HG02840 (cell line): Measurements from ENCODE around the gene ZNF441.
"Not testable (repeated sequence)": the region's sequence is repeated elsewhere in the genome, so short reads cannot be mapped to it uniquely, and the experiment has no call there.

Source experiments
- ATAC-seq: cut with Tn5 transposase; IDR thresholded peaks from one replicate; pipeline ENCODE4 v1.9.1; 2021; ENCODE audit warnings: mild to moderate bottlenecking, moderate library complexity, moderate number of reproducible peaks; ENCODE audit not compliant: unreplicated experiment, low FRiP score

Gene ZNF441

DNA sequence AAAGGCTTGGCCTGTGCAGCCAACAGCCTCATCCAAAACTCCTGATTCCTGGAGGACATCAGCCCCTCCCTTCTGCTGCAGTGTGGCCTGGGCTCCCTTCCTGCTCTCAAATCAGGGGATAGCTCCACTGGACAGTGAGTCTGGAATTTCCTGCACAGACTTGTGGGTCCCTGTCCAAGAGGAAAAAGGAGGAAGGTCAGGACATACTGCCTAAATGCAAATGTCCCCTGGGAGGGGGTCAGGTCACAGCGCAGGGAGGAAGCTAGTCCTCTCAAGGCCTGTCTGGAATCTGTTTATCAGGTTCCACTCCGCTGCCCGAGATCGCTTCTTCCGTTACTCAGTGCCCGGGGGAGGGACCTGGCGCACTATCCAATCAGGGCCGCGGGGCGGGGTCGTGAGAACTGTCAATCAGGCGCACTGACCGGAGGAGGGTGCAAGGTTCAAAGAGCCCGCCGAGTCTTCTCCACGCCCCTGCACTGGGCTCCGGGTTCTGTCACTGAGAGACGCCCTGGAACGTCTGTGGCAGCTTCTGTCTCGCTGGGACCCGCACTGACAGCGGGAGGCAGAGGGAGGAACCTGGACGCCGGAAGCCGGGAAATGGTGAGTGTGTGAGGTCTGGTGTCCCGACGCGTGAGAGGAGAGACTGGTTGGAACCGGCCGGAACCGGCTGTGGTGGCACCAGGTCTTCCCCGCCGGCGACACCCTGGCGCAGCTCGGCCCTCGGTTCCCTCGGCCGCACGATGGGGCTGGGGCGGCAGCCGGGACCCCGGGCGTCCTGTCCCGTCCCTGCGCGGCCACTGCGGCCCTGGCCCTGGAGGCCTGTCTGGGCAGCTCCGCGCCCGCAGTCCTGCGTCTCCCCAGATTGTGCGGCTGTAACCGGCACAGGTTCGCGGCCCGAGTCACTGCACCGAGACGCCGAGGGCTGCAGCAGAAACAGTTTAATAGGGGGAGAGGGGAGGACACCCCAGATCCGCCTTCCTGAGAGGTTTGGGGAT is at the start of gene ZNF441:
Gene ZNF441 (plus strand): TSS at position 404 of the 995 bp plus-strand sequence. CDS start 194 bp downstream, at position 598.
- peak; percentile 88 for ATAC-seq

DNA sequence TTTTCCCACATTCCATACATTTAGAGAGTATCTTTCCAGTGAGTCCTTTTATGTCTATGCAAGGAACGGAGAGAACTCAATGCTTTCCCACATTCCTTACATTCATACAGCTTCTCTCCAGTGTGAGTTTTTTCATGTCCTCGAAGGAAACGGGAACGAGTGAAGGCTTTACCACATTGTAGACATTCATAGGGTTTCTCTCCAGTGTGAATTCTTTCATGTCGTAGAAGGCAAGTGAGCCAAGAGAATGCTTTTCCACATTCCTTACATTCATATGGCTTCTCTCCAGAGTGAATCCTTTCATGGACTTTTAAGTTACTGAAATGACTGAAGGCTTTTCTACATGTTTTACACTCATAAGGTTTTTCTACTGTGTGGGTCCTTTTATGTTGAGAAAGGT is 45.1 kb upstream of the ZNF441 start:
- no peak for ATAC-seq

DNA sequence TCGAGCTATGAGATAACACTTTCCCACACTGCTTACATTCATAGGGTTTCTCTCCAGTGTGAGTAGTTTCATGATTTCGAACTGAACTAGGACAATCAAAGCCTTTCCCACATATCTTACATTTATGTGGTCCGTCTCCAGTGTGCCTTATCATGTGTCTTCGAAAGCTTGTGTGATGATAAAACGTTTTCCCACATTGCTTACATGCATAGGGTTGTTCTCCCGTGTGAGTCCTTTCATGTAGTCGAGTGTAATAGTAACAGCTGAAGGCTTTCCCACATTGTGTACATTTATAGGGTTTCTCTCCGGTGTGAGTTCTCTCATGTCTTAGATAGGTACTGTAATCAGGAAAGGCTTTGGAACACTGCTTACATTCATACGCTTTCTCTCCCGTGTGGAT is 44.4 kb upstream of the ZNF441 start:
- ATAC-seq = no peak

DNA sequence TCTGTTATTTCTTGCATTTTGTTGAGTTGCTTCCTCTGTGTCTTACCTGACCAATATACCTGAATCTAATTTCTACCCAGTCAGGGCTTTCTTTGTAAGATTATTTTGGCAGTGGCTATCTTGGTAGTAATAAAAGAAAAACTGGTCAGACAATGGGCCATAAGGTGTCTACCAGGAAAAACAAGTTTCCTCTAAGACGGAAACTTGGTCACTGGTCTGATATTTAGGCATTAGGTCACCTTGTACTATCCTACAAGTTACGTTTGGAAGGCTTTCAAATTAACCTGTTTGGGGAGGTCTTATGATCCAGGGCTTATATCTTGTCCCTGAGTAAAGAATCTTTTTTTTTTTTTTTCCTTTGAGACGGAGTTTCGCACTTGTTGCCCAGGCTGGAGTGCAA is 37.2 kb upstream of the ZNF441 start:
- no peak for ATAC-seq

DNA sequence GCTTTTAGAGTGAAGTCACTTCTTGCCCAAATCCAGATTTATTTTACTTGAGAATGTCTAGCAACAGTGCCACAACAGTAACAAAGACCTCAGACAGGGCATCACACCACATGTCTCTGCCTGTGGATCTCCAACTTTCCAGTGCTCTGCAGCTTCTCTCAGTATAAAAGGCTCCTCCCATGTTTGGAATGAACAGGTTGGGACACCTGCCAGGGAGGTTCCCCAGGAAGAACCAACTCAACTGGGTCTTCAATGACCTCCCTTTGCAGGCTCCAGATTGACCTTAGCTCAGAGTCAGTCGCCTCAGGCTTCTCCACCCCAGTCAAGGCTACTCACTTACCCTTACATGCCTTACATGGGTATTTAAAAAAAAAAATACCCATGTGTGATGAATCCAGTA is 31.4 kb upstream of the ZNF441 start:
- ATAC-seq = no peak

DNA sequence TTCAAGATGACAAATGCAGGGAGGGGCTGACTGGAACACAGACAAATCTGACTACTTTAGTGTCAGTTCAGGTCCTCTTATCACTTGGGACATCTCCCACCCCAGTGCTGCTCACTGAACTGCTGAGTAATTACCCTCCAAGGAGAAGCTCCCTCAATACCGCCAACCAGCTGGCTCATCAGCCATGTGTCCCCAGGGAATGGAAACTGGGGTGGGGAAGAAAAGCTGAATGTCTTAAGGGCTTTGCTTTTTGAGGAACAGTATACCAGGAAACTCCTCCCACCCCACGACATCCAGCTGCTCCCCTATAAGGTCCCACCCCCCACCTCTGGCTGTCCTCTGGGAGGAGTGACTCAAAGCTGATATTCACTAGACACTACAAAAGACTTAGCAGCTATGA is 30.1 kb upstream of the ZNF441 start:
- no peak for ATAC-seq

DNA sequence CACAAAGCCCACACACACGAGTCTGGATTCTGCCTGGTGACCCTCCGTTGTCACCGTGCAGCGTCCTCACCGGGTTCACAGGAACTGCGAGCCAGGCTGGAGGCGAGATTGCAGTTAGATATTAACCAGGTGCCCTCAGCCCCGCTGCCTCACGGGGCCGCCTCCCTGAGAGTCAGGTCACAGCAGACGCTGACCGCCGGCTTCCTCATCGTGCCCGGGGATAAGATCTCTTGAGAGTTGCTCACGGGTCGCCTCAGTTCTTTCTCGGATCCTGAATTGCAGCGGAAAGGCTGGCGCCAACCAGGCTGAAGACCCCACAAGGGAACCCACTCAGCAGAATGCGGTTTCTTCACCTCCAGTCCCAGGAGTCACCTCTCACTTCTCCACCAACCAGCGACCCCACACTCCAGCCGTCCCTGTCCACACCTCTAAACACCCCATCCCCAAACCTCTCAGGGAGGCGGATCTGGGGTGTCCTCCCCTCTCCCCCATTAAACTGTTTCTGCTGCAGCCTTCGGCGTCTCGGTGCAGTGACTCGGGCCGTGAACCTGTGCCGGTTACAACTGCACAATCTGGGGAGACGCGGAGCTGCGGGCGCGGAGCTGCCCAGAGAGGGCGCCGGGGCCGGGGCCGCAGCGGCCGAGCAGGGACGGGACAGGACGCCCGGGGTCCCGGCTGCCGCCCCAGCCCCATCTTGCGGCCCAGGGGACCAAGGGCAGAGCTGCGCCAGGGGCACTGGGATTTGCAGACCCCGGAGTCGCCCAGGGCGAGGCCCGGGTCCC is 28.6 kb upstream of the ZNF441 start:
- peak; percentile 32 for ATAC-seq

DNA sequence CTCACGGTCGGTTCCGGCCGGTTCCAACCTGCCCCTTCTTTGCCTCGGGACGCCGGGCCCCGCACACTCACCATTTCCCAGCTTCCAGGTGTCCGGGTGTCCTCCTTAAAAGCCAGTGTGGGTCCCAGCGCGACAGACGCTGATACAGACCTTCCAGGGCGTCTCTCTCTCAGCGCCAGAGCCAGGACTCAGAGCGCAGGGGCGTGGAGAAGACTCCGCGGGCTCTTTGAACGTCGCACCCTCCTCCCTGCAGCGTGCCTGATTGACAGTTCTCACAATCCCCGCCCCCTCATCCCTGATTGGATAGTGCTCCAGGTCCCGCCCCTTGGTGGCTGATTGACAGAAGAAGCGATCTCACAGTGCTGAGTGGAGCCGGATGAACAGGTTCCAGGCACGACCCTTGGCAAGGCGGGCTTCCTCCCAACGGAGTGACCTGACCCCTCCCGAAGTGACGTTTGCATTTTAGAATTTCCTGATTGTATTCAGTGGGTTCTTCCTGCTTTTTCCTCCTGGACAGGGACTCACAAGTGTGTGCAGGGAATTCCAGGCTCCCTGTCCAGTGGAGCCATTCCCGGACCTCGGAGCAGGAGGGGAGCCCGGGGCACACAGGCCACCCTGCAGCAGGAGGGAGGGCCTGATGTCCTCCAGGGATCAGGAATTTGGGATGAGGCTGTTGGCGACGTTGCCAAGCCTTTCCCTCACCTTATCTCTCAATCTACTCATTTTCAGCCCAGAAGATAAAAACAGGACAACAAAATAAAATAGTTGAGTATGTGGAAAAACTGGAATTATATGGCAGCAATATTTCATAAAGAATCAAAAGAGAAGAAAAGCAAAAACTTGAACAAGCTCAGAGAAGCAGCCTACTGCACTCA is 27.8 kb upstream of the ZNF441 start, which contains the start of gene ZNF823:
Gene ZNF823 (minus strand): TSS at position 201 of the 875 bp plus-strand sequence. CDS start 127 bp downstream, at position 74.
- ATAC-seq = peak; percentile 89

DNA sequence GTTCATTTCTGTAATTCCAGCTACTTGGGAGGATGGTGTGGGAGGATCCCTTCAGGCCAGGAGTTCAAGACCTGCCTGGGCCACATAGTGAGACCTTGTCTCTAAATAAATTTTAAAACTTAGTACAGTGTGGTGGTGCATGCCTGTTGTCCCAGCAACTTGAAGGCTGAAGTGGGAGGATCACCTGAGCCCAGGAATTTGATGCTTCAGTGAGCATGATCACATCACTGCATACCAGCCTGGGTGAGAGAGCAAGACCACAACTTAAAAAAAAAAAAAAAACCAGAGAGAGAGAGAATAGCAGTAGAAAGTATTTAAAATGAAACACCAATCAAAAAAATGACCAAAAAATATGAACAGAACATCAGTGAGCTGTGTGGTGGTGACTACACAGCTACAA is 20.9 kb upstream of the ZNF441 start:
- no peak for ATAC-seq

DNA sequence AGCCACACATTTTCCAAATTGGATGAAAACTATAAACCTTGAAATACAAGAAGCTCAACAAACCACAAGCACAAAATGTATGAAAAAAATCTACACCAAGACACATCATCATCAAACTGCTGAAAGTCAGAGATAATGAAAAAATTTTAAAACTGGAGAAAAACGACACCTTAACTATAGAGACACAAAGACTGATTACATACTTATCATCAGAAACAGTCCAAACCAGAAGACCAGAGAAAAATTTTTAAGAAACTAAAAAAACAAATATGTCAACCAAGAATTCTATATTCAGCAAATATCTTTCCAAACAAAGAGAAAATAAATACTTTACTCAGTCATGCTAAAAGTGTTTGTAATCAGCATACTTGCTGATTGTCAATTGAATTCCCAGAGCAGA is 19.5 kb upstream of the ZNF441 start:
- ATAC-seq = no peak

DNA sequence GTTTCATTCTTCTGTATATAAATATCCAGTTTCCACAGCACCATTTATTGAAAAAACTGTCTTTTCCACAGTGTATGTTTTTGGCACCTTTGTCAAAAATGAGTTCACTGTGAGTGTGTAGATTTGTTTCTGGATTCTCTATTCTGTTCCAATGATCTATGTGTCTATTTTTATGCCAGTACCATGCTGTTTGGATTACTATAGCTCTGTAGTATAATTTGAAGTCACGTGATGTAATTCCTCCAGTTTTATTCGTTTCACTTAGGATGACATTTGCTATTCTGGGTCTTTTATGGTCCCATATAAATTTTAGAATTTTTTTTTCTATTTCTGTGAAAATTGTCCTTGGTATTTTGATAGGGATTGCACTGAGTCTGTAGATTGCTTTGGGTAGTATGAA is 17.0 kb upstream of the ZNF441 start:
- ATAC-seq = no peak

DNA sequence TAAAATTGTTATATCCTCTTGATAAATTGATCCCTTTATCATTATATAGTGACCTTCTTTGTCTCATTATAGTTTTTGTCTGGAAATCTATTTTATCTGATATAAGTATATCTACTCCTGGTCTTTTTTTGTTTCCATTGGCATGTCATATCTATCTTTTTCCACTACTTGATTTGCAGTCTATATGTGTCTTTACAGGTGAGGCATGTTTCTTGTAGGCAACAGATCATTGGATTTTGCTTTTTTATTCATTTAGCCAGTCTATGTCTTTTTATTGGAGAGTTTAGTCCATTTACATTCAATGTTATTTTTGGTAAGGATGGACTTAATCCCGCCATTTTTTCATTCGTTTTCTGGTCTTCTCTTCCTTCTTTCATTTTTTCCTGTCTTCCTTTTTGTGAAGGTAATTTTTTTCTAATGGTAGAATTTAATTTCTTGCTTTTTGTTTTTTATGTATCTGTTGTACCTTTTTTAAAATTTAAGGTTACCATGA is 14.5 kb upstream of the ZNF441 start:
- ATAC-seq = no peak

DNA sequence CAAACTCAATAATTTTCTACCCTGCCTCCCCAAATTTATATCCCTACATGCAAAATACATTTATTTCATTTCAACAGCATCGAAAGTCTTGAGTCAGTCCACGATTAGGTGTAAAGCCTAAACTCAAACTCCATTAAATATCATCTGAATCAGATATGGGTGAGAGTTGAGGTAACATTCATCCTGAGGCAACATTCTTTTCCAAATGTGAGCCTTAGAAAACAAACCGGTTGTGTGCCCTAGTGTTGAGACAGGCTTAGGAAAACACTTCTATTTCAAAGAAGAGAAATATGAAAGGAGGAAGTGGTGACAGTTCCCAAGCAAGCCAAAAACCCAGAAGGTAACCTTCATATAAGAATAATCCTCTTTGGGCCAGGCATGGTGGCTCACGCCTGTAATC is 12.1 kb upstream of the ZNF441 start:
- no peak for ATAC-seq

DNA sequence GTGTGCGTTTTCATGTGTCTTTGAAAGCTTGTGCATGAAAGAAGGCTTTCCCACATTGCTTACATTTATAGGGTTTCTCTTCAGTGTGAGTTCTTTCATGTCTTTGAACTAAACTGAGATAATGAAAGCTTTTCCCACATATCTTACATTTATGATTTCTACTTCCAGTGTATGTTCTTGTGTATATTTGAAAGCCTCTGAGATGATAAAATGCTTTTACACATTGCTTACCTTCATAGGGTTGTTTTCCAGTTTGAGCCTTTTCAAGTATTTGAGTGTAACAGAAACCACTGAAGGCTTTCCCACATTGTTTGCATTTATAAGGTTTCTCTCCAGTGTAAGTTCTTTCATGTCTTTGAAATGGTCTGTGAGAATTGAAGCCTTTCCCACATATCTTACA is 9.8 kb upstream of the ZNF441 start:
- no peak for ATAC-seq

DNA sequence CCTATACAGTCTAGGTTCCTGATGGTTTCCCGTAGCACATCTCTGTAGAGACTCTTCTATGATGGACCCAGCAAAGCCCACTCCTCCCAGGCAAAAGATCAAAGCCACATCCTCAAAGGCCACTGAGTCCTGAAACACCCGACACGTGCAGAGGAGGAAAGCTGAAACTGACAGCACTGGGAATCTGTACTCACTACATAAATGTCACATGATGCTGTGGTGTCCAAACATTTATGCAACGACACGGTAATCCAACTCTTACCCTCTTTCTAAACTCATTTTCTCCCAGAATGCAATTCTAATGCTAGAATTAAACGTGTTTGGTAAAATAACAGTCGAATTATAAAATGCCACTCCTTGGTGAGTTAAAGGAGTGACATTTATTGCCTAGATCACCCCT is 7.0 kb upstream of the ZNF441 start:
- no peak for ATAC-seq

DNA sequence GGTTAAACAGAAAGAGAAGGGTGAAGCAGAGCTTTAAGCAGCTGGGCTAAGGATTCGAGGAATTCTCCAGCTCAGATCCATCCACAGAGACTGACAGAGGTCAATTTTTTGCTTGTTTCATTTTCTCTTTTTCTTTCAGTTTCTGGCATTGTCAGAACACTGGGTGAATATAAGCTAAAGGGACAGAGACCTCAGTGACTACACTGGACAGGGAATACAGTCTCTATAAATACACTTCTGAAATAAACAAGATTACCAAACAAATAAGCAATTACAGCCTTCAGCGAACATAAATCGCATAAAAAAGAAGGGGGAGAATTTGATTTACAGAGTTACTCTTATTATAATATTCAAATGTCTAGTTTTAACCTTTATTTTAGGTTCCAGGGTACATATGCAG is 3.7 kb upstream of the ZNF441 start:
- ATAC-seq = no peak

DNA sequence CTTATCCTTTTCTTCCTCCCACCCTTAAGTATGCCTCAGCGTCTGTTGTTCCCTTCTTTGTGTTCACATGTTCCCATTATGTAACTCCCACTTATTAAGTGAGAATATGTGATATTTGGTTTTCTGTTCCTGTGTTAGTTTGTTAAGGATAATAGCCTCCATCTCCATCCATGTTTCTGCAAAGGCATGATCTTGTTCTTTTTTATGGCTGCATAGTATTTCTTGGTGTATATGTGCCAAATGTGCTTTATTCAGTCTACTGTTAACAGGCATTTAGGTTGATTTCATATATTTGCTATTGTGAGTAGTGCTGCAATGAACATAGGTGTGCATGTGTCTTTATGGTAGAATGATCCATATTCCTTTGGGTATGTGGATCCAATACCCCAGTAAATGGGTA is 3.2 kb upstream of the ZNF441 start:
- no peak for ATAC-seq

DNA sequence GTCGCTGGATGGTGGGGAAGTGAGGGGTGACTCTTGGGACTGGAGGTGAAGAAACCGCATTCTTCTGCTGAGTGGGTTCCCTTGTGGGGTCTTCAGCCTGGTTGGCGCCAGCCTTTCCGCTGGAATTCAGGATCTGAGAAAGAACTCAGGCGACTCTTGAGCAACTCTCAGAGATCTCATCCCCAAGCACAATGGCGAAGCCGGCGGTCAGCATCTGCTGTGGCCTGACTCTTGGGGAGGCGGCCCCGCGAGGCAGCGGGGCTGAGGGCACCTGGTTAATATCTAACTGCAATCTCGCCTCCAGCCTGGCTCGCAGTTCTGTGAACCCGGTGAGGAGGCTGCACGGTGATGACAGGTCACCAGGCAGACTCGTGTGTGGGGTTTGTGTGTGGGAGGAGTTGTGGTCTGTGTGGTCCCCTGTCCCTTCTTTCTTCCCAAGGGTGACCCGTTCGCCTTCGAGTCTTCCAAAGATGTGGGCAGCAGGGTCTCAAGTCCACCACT is 883 bp downstream of the ZNF441 start:
- peak; percentile 25 for ATAC-seq

DNA sequence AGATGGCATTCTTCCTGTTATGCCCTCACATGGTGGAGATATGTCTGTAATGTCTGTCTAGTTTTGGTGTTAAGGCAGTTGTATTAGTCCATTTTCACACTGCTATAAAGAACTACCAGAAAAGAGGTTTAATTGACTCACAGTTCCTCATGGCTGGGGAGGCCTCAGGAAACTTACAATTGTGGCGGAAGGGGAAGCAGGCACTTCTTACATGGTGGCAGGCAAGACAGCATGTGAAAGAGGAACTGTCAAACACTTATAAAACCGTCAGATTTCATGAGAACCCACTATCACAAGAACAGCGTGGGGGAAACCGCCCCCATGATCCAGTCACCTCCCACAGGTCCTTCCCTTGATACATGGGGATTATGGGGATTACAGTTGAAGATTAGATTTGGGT is 3.2 kb downstream of the ZNF441 start:
- no peak for ATAC-seq

DNA sequence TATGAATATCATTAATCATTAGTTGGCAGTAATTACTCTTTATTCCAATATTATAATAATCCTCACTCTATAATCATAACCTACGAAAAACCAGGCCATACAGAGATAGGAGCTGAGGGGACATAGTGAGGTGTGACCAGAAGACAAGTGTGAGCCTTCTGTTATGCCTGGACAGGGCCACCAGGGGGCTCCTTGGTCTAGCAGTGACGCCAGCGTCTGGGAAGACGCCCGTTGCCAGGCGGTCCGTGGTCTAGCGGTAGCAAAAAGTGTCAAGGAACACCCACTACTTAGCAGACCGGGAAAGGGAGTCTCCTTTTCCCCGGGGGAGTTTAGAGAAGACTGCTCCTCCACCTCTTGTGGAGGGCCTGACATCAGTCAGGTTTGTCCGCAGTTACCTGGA is 4.7 kb downstream of the ZNF441 start:
- not testable (repeated sequence) for ATAC-seq
